Measurements from ENCODE around the gene PRKCE. TPM values are rescaled to one million over a fixed set of nuclear protein-coding genes. Genes with fewer than 3 reads are reported as not detected.

Gene PRKCE
- total RNA-seq, 3 donors from 2014 or later (not counting 1 experiment from before 2014, with no cell fraction given): 35.2 to 42.1 (median 38.6) TPM

- Histone ChIP-seq H3K36me3 (ENCODE audit: control insufficient read depth, insufficient read depth, low read length) (no peaks in the 10 kb centered on the region), H3K4me3 (ENCODE audit: low read length) (no peak overlapping the region), H3K4me1 (ENCODE audit: control insufficient read depth, insufficient read depth, low read length) (peaks cover 14% of the 10 kb centered on the region), H3K27me3 (ENCODE audit: control insufficient read depth, insufficient read depth, low read length) (no peaks in the 10 kb centered on the region), H3K9me3 (ENCODE audit: control insufficient read depth, insufficient read depth, low read length) (no peaks in the 10 kb centered on the region), H3K27ac (ENCODE audit: low read length) (no peak overlapping the region)
- Mint-ChIP-seq H3K4me3 (no peak overlapping the region), H3K27ac (no peak overlapping the region), H3K4me1 (peaks cover 11 to 22% of the 10 kb centered on the region in 2 donors), H3K27me3 (ENCODE audit: low read depth in 2 of 2) (no peaks in the 10 kb centered on the region), H3K36me3 (no peaks in the 10 kb centered on the region), H3K9me3 (no peaks in the 10 kb centered on the region)
- TF ChIP-seq CTCF (IDR thresholded peaks at IDR 0.05): no peak
- 93% methylated on average over 6 of the region's 6 CpGs for WGBS (ENCODE audit: insufficient coverage)
- DNase-seq: no peak
- intact Hi-C loops (cut with micrococcal nuclease): loop anchor here (1.0 kb wide), 1 partner anchor 30 kb away; no protein-coding TSS in a partner anchor
- ATAC-seq: no peak
Measured at GRCh38 chr2:46147626-46148368, 496.3 kb downstream of the PRKCE start.

- H3K36me3 Mint-ChIP-seq: no peaks in the 10 kb centered on the region
- Histone ChIP-seq H3K4me3 (ENCODE audit: low read length) (no peak overlapping the region), H3K9me3 (ENCODE audit: control insufficient read depth, insufficient read depth, low read length) (no peaks in the 10 kb centered on the region), H3K27ac (ENCODE audit: low read length) (no peak overlapping the region), H3K36me3 (ENCODE audit: control insufficient read depth, insufficient read depth, low read length) (no peaks in the 10 kb centered on the region), H3K4me1 (ENCODE audit: control insufficient read depth, insufficient read depth, low read length) (peaks cover 14% of the 10 kb centered on the region), H3K27me3 (ENCODE audit: control insufficient read depth, insufficient read depth, low read length) (no peaks in the 10 kb centered on the region)
- no peak for ATAC-seq
- DNase-seq: no peak
- H3K4me3 Mint-ChIP-seq: no peak overlapping the region
- H3K27ac Mint-ChIP-seq: no peak overlapping the region
- WGBS (ENCODE audit: insufficient coverage): 91% methylated on average over 2 of the region's 2 CpGs
- H3K4me1 Mint-ChIP-seq: peaks cover 10 to 18% of the 10 kb centered on the region in 2 donors
- intact Hi-C loops (cut with micrococcal nuclease): no loop called here
- H3K9me3 Mint-ChIP-seq: no peaks in the 10 kb centered on the region
- TF ChIP-seq CTCF (IDR thresholded peaks at IDR 0.05): no peak
- no peaks in the 10 kb centered on the region for H3K27me3 Mint-ChIP-seq (ENCODE audit: low read depth in 2 of 2)
Measured at GRCh38 chr2:46148369-46148736, 496.9 kb downstream of the PRKCE start.

GRCh38 chr2:46150445-46150955 is 499.0 kb downstream of the PRKCE start:
- Mint-ChIP-seq H3K4me1 (peaks cover 0 to 4% of the 10 kb centered on the region in 2 donors), H3K27me3 (ENCODE audit: low read depth in 2 of 2) (no peaks in the 10 kb centered on the region), H3K36me3 (no peaks in the 10 kb centered on the region), H3K9me3 (no peaks in the 10 kb centered on the region), H3K27ac (no peak overlapping the region), H3K4me3 (no peak overlapping the region)
- intact Hi-C loops (cut with micrococcal nuclease): no loop called here
- Histone ChIP-seq H3K27ac (ENCODE audit: low read length) (no peak overlapping the region), H3K4me1 (ENCODE audit: control insufficient read depth, insufficient read depth, low read length) (no peaks in the 10 kb centered on the region), H3K27me3 (ENCODE audit: control insufficient read depth, insufficient read depth, low read length) (no peaks in the 10 kb centered on the region), H3K9me3 (ENCODE audit: control insufficient read depth, insufficient read depth, low read length) (no peaks in the 10 kb centered on the region), H3K4me3 (ENCODE audit: low read length) (no peak overlapping the region), H3K36me3 (ENCODE audit: control insufficient read depth, insufficient read depth, low read length) (no peaks in the 10 kb centered on the region)
- no peak for TF ChIP-seq CTCF (IDR thresholded peaks at IDR 0.05)
- no peak for ATAC-seq
- WGBS (ENCODE audit: insufficient coverage): 91% methylated on average over 3 of the region's 3 CpGs
- no peak for DNase-seq
